ENCODE results near the gene DHFR2. TPM values are rescaled to one million over a fixed set of nuclear protein-coding genes. Genes with fewer than 3 reads are reported as not detected.

Gene DHFR2
- polyA plus RNA-seq, 5 donors: 7.9 to 11.7 (median 11.1) TPM

- no peak for DNase-seq
Measured at GRCh38 chr3:94009608-94010007, 53.1 kb downstream of the DHFR2 start.

- no peak for DNase-seq
Measured at GRCh38 chr3:94008253-94008652, 54.5 kb downstream of the DHFR2 start.

Other genes starting within 250 kb of the DHFR2 start
- 10 to 100 TPM; 19.6 to 31.0 (median 27.7) TPM for gene PROS1, start 89.0 kb downstream of the DHFR2 start, polyA plus RNA-seq (ENCODE audit: insufficient read depth in 1 of 5, insufficient read length in 5 of 5, low replicate concordance in 1 of 5)
- gene ARL13B, start 82.8 kb downstream of the DHFR2 start, polyA plus RNA-seq (ENCODE audit: insufficient read depth in 1 of 5, insufficient read length in 5 of 5, low replicate concordance in 1 of 5): 10 to 100 TPM; 13.1 to 18.3 (median 16.7) TPM
- gene STX19, start 34.3 kb downstream of the DHFR2 start, polyA plus RNA-seq (ENCODE audit: insufficient read depth in 1 of 5, insufficient read length in 5 of 5, low replicate concordance in 1 of 5): 10 to 100 TPM in 1 of 5 donors, 1 to 10 TPM in 4; 3.8 to 10.1 (median 6.4) TPM
- 10 to 100 TPM; 10.2 to 20.1 (median 18.6) TPM for gene NSUN3, start 145 bp upstream of the DHFR2 start, polyA plus RNA-seq (ENCODE audit: insufficient read depth in 1 of 5, insufficient read length in 5 of 5, low replicate concordance in 1 of 5)